OCI-LY1 (cell line): Measurements from ENCODE around the gene CTSC.

Experiments
- H2AFZ ChIP-seq: fragments of 200-600 bp; sonication (generic), shearing (Covaris generic); 2 replicates; pipeline ENCODE4 v1.6.0; 2014; ENCODE audit warnings: antibody characterized with exemption, mild to moderate bottlenecking, low read length
- H3F3A ChIP-seq: fragments of 200-600 bp; sonication (generic), shearing (Covaris generic); 2 replicates; pipeline ENCODE4 v1.6.0; 2014; ENCODE audit warnings: mild to moderate bottlenecking, antibody characterized with exemption, low read length, moderate library complexity; ENCODE audit not compliant: insufficient read depth
- H3K27ac ChIP-seq: fragments of 200-600 bp; sonication (generic); 2 replicates; pipeline ENCODE4 v1.5.1; 2014; ENCODE audit warnings: low read length, mixed run types, mild to moderate bottlenecking, low read depth; ENCODE audit not compliant: poor library complexity, severe bottlenecking
- H3K27me3 ChIP-seq: fragments of 200-600 bp; sonication (generic); 2 replicates; pipeline ENCODE4 v1.6.0; 2014; ENCODE audit warnings: antibody characterized with exemption, mild to moderate bottlenecking, low read length, moderate library complexity; ENCODE audit not compliant: insufficient read depth
- H3K36me3 ChIP-seq: fragments of 200-600 bp; sonication (generic); 2 replicates; pipeline ENCODE4 v1.6.1; 2014; ENCODE audit warnings: mild to moderate bottlenecking, antibody characterized with exemption, low read length, moderate library complexity, mixed read lengths; ENCODE audit not compliant: insufficient read depth
- H3K4me1 ChIP-seq: fragments of 200-600 bp; sonication (generic); 2 replicates; pipeline ENCODE4 v1.5.1; 2014; ENCODE audit warnings: mild to moderate bottlenecking, low read length, moderate library complexity; ENCODE audit not compliant: insufficient read depth, severe bottlenecking
- H3K4me2 ChIP-seq: fragments of 200-600 bp; sonication (generic), shearing (Covaris generic); 2 replicates; pipeline ENCODE4 v1.6.1; 2014; ENCODE audit warnings: low read length
- H3K4me3 ChIP-seq: fragments of 200-600 bp; sonication (generic); 2 replicates; pipeline ENCODE4 v1.5.1; 2014; ENCODE audit warnings: low read length, low read depth, mild to moderate bottlenecking, mixed read lengths; ENCODE audit not compliant: poor library complexity, severe bottlenecking
- H3K79me2 ChIP-seq: fragments of 200-600 bp; shearing (Covaris generic); 2 replicates; pipeline ENCODE4 v1.6.1; 2016; ENCODE audit warnings: mixed run types, low read length, mixed read lengths; ENCODE audit not compliant: insufficient read depth
- H3K9ac ChIP-seq: fragments of 200-600 bp; sonication (generic), shearing (Covaris generic); 2 replicates; pipeline ENCODE4 v1.6.1; 2014; ENCODE audit warnings: mild to moderate bottlenecking, low read length, mixed read lengths
- H3K9me2 ChIP-seq: fragments of 200-600 bp; sonication (generic), shearing (Covaris generic); 2 replicates; pipeline ENCODE4 v1.6.1; 2014; ENCODE audit warnings: low read depth, mild to moderate bottlenecking, low read length, mixed read lengths
- H3K9me3 ChIP-seq: fragments of 200-600 bp; shearing (Covaris generic); 2 replicates; pipeline ENCODE4 v1.6.1; 2014; ENCODE audit warnings: low read length, mixed read lengths
- H4K20me1 ChIP-seq: fragments of 200-600 bp; sonication (generic), shearing (Covaris generic); 2 replicates; pipeline ENCODE4 v1.6.0; 2016; ENCODE audit warnings: mild to moderate bottlenecking, low read length; ENCODE audit not compliant: insufficient read depth
- EZH2 ChIP-seq: fragments of 200-600 bp; sonication (generic), shearing (Covaris generic); IDR thresholded peaks from 2 replicates; pipeline ENCODE4 v1.8.0; 2017; ENCODE audit warnings: borderline replicate concordance, mixed run types, mild to moderate bottlenecking, antibody characterized with exemption, low read length, moderate library complexity, mixed read lengths
- TF ChIP-seq, protein P1 (sequence below): fragments of 200-600 bp; sonication (generic), shearing (Covaris generic); IDR thresholded peaks from 2 replicates; pipeline ENCODE4 v1.5.1; 2017; ENCODE audit warnings: mild to moderate bottlenecking, antibody characterized with exemption, low read length, moderate library complexity, mixed read lengths

Gene CTSC

DNA sequence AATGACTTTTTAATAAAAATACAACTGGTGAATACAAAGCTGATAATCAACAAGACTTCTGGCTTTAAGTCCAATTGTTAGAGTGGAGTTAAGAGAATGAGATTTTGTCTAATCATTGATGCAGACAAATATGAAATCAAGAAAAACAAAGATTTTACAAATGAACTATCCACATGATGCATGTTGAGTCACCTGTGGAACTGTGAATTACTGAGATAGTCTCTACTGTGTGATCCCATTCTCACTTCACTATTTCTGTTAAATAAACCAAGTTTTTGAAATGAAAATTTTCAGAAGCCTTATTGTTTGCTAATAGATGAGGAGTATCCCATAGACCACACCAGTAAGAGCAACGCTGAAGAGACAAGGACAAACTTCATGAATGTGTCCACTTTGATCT lies 8.4 kb upstream of the CTSC start:
- no peaks in the 10 kb centered on the region for H4K20me1 ChIP-seq
- H3K9me3 ChIP-seq, result no peaks in the 10 kb centered on the region
- no peaks in the 10 kb centered on the region; the same call in 1 of the 2 replicates for H3K36me3 ChIP-seq
- H3K79me2 ChIP-seq, result no peaks in the 10 kb centered on the region
- no peaks in the 10 kb centered on the region for H3K9me2 ChIP-seq
- TF ChIP-seq, protein P1, sequence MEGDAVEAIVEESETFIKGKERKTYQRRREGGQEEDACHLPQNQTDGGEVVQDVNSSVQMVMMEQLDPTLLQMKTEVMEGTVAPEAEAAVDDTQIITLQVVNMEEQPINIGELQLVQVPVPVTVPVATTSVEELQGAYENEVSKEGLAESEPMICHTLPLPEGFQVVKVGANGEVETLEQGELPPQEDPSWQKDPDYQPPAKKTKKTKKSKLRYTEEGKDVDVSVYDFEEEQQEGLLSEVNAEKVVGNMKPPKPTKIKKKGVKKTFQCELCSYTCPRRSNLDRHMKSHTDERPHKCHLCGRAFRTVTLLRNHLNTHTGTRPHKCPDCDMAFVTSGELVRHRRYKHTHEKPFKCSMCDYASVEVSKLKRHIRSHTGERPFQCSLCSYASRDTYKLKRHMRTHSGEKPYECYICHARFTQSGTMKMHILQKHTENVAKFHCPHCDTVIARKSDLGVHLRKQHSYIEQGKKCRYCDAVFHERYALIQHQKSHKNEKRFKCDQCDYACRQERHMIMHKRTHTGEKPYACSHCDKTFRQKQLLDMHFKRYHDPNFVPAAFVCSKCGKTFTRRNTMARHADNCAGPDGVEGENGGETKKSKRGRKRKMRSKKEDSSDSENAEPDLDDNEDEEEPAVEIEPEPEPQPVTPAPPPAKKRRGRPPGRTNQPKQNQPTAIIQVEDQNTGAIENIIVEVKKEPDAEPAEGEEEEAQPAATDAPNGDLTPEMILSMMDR, result no peak
- no peak for TF ChIP-seq EZH2
- no peak overlapping the region for H3K27ac ChIP-seq
- no peak overlapping the region for H3K4me3 ChIP-seq
- no peaks in the 10 kb centered on the region for H3F3A ChIP-seq
- H3K4me2 ChIP-seq, result no peak overlapping the region
- H3K9ac ChIP-seq, result no peak overlapping the region
- no peaks in the 10 kb centered on the region for H3K4me1 ChIP-seq
- no peak overlapping the region for H2AFZ ChIP-seq
- no peaks in the 10 kb centered on the region for H3K27me3 ChIP-seq

DNA sequence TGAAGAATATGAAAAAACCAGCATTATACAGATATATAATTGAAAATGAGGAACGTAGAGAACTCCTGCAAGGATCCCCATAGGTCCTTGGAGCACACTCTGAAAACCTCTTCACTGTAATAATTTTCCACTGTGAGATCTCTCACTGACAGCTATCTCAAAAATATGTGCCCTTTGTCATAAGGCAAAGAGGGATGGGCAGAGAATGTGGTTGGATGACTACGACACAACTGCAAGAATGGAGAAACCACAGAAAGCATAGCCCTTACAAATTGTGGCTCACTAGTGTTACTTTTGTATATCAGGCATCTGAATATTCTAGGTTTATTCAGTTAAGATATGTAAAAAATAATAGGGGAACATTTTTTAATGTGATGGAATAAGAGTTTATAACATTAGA lies 7.9 kb upstream of the CTSC start:
- H3K27ac ChIP-seq, result no peak overlapping the region
- H3K27me3 ChIP-seq, result no peaks in the 10 kb centered on the region
- H3K9me2 ChIP-seq, result no peaks in the 10 kb centered on the region
- no peak overlapping the region for H3K4me2 ChIP-seq
- no peaks in the 10 kb centered on the region for H3K4me1 ChIP-seq
- H3K4me3 ChIP-seq, result no peak overlapping the region
- H3K9me3 ChIP-seq, result no peaks in the 10 kb centered on the region
- H3K36me3 ChIP-seq, result no peaks in the 10 kb centered on the region; the same call in 1 of the 2 replicates
- no peaks in the 10 kb centered on the region for H3K79me2 ChIP-seq
- no peaks in the 10 kb centered on the region for H4K20me1 ChIP-seq
- H3K9ac ChIP-seq, result no peak overlapping the region
- H2AFZ ChIP-seq, result no peak overlapping the region
- no peaks in the 10 kb centered on the region for H3F3A ChIP-seq
- no peak for TF ChIP-seq EZH2
- TF ChIP-seq, protein P1, result no peak

DNA sequence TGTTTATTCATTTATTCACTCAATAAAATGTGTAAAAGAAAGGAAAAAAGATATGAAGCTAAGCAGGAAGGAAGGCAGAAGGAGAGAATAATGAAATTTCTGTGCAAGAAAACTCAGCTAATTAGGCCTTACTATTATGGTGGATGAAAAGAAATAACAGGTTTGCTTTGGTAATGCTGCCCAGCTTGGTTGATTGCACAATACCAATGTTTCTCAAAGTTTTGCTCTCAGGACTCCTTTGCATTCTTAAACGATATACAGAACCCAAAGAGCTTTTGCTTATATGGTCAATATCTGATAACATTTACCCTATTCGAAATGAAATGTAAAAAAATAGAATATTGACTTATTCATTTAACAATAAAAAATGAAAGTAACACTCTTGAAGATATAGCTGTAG lies 7.3 kb upstream of the CTSC start:
- H3K4me1 ChIP-seq, result no peaks in the 10 kb centered on the region
- no peak overlapping the region for H3K4me3 ChIP-seq
- no peaks in the 10 kb centered on the region for H4K20me1 ChIP-seq
- H3F3A ChIP-seq, result no peaks in the 10 kb centered on the region
- H3K9me3 ChIP-seq, result no peaks in the 10 kb centered on the region
- H3K9me2 ChIP-seq, result no peaks in the 10 kb centered on the region
- H3K27ac ChIP-seq, result no peak overlapping the region
- TF ChIP-seq, protein P1, result no peak
- no peak for TF ChIP-seq EZH2
- H3K27me3 ChIP-seq, result no peaks in the 10 kb centered on the region
- H3K36me3 ChIP-seq, result no peaks in the 10 kb centered on the region; the same call in 1 of the 2 replicates
- H2AFZ ChIP-seq, result no peak overlapping the region
- H3K79me2 ChIP-seq, result no peaks in the 10 kb centered on the region
- no peak overlapping the region for H3K4me2 ChIP-seq
- H3K9ac ChIP-seq, result no peak overlapping the region
